ENCODE data around the gene CLEC9A.
"Not testable (repeated sequence)": the region's sequence is repeated elsewhere in the genome, so short reads cannot be mapped to it uniquely, and the experiment has no call there.

The CLEC9A gene

DNA sequence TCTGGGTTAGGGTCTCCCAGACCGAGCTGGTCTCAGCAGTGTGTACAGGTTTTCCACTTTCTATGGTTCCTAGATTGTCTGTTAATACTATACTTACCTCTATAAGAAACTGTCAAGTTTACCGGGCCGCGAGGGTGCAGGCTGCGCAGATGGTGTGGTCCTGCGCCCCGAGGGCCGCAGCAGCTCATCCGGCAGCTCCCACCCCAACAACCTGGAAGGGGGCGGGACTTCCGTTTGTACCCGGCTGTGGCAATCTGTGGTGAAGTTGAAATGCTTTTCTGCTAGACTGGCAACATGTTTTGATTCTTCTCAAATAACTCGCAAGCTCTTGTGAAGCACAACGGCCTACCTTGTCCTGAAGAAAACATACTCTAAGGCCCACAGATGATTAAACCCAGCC lies at the start of gene CLEC9A:
TSS of gene CLEC9A (plus strand) at position 237 of the 400 bp plus-strand sequence. CDS start 22,006 bp downstream, outside the sequence.
- no peak for FAIRE-seq

DNA sequence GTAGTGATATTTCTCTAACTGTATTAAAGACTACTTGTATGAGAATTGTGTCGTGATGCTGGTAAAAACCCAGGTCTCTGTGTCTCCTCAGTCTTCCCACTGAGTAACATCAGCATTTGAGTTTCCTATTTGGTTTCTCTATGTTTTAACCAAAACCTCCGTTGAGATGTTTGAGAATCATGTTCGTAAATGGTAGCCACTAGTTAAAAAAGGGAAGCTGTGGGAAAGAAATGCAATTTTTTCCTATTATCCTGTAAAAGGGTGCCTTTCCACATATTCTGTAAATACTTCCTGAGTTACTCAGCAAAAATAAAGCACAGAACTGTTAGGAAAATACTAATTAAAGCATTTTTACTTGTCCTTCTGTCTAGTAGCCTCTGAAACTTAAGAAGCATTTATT lies 38.6 kb upstream of the CLEC9A start:
- no peak for FAIRE-seq

DNA sequence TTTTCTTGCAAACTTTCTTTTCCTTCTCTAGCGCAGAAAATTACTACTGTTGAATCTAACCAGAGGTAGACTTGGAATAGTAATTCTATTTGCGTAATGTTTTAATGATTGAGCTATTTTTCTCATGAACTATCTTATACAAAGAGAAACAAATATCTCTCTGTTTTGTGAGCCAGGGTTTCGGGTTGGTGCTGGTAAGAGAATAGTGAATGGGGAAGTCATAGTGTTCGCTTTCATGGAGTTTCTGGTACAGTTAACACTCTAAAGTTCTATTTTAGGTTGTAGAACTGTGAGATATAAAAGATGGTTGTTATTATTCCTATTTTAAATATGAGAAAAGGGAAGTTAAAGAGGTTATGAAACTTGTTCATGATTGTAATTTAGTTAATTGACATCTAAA lies 38.2 kb upstream of the CLEC9A start:
- no peak for FAIRE-seq

DNA sequence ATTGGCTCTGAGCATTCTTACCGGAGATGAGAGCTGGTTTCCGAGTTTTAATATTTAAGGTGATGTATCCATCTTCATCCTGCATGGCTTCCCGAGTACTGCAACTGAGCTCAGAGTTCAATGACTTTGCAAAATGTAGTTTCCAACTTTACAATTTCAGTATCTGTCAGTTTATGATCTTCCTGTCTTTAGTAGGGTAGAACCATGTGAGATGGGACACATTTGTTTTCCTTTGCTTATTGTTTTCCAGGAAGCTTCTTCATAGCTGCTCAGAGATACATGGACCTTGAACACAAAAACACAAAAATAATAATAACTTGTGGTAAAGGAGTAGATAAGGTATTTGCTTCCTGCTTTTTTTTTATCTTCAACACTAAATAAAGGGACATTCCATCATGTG lies 31.5 kb upstream of the CLEC9A start, which contains the start of gene CLEC1B:
TSS of gene CLEC1B (minus strand) at position 106 of the 400 bp plus-strand sequence. CDS start at position 85, 21 bp downstream.
- FAIRE-seq = no peak

DNA sequence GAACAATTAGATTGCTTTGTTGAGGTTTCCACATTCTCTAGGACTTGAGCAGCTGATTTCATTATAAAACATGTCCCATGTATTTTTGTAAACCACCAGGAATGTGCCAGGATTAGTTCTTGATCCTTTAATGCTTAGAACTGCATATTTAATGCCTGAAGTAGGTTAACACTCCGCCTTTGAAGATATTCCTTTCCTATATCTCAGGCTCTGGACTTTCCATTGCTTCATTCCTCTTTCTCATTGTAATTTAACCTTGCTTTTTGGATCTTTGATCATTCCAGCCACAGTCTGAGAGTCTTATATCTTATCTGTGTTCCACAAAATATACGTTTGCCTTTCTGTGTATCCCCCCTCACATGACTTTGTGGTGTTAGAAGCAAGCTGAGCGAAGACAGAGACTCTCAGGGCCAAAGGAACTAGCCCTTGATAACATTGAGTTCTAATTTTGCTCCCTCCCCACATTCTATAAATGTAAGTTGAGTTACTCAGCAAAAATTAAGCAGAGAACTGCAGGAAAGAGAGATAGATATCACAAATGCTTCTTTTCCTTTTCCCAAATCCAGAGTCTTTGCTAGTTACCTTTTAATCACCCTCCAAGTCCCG lies 29.2 kb upstream of the CLEC9A start:
- no peak for FAIRE-seq

DNA sequence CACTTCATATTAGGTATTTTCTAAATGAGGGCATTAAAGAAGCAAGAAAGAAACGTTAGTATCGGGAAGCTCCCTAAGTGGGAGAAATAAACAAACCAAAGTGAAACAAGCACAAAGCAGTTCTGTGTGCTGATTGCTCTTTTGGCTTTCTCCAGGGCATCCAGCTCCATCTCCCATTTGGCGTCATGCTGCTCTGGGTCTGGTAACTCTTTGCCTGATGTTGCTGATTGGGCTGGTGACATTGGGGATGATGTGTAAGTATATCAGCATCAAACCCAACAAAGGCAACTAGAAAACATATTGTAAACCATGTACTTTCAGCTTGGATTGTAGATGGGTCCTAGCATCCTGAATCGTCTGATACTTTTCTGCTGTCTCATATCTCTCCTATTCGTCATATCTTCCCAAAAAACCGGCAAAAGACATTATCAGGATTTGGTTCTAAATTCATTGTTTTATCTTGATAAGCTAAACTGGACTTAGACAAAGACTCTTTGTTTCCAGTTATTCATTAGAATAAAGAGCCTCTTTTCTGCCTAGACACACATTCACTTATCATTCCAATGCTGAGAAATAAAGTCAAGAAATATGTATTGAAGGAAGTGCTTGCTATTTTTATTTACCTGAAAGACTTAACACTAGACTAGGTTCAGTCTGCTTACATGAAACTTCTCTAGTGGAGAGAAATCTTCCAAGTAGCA lies 17.7 kb upstream of the CLEC9A start:
- FAIRE-seq = no peak

DNA sequence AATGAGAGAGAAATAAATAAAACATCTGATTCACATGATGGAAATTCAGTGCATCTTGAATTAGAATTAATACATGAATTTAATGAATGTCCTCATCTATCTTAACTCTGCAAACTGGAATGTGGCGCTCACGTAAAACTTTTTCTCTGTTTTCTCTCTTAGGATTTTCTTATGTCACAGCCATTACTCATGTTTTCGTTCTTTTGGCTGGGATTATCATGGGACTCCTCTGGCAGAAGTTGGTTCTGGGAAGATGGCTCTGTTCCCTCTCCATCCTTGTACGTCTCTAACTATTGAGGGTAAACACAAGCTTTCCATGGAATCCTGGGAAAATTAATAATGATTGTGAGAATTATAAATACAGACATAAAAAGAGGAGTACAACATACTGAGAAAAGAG lies 15.0 kb upstream of the CLEC9A start:
- no peak for FAIRE-seq

DNA sequence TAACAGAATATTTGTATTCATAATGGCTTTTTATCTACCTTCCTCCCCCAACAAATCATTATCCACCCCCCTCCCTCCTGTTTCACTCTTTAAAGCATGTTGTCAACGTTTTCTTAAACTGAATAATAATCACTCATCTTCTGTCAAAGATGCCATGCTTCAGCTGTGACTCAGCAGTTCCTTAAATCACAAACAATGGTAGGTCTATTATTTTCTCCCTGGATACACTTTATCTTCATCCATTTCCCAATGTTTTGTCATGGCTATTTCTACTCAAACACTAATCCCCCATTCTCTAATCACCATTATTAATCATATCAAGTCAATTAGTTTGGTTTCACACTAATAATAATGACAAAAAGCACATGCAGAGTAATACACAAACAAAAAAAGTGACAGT lies 13.6 kb upstream of the CLEC9A start:
- FAIRE-seq = no peak

DNA sequence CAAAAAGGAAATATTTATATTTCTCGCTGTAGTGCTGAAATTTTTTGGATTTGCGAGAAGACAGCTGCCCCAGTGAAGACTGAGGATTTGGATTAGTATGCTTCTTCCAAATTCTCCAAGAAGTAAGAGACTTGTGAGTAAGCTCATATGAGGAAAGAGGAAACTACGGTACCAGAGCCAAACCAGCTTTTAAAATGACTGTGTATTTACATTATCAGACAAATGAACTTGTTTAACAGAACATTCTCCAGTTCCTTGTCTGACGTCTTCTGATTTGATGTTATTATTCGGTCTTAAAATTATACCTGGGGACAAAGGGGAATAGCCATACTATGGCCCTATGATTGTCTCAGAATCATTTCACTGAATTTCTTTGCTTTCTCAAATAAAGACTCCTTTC lies 12.1 kb upstream of the CLEC9A start:
- FAIRE-seq = no peak

DNA sequence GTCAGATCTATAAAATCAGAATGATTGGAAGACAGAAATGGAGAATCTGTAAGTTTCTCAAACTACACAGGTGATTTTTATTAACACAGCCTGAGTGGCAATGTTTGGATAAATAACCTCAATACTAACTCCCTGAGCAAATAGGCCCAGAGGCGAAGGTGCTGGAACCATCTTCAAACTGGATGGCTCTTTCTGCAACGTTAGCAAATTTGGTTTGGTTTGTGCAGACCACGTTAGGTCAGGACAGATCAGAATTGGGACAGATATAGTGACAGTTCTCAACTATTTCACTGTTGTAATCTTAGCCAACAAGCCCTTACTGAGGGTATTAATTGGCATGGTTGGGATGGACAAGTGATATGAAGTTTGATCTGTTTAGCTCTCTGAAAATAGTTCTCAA lies 9.1 kb upstream of the CLEC9A start:
- no peak for FAIRE-seq

DNA sequence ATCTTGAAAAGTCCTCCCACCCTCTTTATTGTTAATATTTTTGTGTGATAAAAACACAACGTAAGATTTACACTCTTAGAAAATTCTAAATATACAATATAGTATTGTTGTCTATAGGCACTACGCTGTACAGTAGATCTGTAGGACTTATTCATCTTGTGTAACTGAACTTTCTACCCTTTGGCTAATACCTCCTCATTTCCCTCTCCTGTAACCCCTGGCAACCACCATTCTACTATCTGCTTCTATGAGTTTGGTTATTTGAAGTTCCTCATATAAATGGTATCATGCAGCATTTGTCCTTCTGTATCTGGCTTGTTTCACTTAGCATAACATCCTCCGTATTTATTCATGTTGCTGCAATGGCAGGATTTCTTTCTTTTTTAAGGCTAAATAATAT lies 5.2 kb upstream of the CLEC9A start:
- FAIRE-seq = no peak

DNA sequence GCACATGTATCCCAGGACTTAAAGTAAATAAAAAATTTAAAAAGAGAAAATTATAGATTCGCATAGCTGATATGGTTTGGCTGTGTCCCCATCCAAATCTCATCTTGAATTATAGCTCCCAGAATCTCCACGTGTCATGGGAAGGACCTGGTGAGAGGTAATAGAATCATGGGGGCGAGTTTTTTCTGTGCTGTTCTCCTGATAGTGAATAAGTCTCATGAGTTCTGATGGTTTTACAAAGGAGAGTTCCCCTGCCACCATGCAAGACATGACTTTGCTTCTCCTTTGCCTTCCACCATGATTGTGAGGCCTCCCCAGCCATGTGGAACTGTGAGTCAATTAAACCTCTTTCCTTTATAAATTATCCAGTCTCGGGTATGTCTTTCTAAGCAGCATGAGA lies 3.8 kb upstream of the CLEC9A start:
- FAIRE-seq = not testable (repeated sequence)

DNA sequence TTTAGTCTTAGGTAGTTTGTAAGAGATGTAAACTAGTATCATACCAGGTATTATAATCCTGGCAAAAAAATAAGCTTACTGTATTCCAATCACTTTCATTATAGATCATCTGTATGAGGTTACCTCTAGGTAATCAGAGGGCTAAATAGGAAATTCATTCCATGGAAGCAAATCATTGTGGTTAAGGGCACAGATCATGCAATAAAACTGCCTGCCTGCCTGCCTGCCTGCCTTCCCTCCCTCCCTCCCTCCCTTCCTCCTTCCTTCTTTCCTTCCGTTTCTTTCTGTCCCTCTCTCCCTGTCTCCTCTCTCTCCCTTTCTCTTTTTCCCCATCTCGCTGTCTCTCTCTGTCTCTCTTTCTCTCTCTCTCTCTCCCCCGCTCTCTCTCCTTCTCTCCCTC lies 3.2 kb upstream of the CLEC9A start:
- no peak for FAIRE-seq

DNA sequence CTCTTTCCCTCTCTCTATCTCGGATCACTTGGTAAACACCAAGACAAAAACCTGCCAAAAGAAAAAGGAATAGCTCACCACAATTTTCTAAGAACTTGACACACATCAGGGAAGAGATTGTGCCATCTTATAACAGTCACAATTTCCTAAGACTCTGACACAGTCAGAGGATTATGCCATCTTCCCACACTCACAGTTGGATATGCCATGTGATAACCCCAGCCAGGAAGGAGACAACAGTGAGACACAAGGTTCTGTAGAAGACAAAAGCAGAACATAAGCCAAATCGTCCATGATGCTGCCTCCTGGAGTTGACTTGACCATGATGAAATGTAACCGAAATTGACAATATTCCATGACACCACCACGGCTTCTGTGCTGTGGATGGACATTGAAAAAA lies 2.8 kb upstream of the CLEC9A start:
- no peak for FAIRE-seq

DNA sequence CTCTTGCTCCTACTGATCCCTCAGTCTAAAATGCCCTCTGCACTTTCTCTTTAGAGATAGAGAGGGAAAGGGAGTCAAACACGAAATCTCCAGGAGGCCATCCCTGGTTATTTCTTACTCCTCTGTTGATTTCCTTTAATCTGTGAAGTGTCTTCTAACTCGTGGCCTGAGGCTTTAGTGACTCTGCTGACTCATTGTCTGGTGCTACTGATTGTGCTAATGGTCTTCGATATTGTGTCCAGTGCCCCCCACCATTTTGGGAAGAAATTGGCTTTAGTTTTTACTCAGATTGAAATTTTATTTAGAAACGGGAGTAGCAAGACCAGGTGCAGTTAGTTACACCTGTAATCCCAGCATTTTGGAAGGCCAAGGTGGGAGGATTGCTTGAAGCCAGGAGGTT lies 839 bp downstream of the CLEC9A start:
- no peak for FAIRE-seq

DNA sequence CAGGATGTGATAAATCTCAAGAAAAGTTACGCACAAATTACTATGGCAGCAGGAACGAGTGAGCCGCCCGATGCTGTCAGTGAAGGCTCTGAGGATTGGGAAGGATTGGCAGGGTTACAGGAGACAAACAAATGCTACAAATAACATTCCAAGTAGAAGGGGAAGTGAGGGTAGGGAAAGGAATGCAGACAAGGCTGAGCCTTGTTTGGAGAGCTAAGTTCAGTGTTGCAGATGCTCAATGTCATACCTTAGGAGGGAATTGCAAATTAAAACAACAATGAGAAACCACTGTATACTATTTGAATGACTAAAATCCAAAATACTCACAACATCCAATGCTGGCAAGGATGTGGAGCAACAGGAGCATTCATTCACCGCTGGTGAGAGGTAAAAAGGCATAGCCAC lies 1.3 kb downstream of the CLEC9A start:
- no peak for FAIRE-seq

DNA sequence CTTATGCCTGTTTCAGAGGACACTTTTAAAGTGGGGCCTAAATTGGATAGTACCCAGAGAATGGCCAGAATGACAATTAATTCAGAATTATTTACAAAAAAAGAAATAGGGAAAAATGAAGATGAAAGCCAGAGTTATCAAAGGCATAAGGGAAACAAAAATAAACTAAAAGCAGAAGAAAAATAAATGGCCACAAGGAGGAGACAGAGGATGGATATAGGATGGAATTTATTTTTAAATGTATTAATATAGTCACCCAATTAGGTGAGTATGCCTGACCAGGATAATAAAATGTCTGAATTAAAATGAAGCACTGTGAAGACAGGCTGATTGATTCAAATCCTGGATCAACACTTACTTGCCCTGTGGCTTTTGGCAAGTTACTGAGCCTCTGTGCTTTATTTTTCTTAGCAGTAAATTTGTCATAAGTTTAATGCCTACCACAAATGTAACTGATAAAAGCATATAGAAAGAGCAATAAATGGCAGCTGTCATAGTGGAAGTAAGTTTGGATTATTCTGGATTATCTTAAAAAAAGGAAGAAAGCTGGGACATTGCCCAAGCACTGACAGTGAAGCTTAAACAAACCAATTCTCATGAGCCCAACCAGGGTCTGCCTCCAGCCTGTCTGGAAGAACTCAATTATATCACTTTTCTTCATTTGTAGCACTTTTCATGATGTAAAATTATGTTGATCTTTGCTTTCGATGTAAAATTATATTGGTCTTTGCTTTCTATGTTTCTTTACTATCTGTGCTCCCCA lies 3.5 kb downstream of the CLEC9A start:
- peak; percentile 82 for FAIRE-seq

DNA sequence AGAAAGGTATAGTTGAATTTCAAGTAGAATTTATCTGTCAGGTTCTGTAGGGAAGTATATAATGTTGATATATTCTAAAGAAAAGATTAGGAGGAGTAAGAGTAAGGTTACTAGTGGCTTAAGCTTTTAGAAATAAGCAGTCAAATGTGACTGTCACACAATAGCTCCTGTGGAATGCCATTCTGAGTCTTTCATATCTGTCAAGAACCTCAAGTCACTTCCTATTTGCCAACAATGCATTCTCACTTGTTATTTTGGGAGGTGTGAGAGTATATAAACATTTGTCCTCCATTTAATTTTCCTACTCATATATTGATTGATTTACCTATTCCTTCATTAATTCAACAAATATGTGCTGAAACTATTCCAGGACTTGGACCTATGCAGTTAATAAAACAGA lies 11.7 kb downstream of the CLEC9A start:
- no peak for FAIRE-seq

DNA sequence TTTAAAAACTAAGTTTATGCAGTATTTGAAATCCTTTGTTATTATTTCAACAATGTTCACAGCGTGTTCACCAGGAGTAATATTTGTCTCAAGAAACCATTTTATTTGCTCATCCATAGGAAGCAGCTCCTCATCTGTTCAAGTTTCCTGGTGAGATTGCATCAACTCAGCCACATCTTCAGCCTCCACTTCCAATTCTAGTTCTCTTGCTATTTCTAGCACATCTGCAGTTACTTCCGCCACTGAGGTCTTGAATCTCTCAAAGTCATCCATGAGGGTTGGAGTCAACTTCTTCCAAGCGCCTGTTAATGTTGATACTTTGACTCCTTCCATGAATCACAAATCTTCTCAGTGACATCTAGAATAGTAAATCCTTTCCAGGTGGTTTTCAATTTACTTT lies 18.0 kb downstream of the CLEC9A start:
- no peak for FAIRE-seq

DNA sequence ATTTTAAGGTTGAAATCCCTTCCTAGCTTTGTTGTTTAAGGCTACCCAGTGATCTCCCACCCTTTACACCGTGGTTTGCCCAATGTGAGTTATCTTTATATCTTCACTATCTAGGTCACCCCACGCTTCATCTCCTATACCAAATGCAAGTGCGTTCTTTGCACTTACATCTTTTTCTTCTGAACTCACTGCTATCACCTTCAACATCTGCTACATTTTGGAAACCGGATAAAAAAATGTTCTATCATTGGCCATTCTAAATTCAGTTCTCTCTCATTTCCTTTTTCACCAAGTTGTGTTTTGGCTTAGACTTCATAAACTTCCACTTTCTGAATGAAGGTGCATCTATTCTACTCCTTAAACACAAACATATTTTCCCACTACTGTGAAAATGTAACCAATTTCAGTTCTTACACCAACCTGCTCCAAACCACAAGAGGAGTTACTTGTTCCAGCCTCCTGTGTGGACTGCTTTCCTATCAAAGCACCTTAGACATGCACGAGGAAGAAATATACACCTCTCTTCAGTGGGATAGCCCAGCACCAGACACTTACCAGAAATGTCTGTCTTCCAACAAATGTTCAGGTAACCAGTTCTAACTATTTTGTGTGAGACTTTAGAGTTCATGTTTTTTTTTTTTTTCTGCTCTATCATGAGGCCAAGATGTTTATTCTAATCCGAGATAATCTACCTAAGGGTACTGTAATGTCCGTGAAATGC lies 21.9 kb downstream of the CLEC9A start:
- FAIRE-seq = no peak

DNA sequence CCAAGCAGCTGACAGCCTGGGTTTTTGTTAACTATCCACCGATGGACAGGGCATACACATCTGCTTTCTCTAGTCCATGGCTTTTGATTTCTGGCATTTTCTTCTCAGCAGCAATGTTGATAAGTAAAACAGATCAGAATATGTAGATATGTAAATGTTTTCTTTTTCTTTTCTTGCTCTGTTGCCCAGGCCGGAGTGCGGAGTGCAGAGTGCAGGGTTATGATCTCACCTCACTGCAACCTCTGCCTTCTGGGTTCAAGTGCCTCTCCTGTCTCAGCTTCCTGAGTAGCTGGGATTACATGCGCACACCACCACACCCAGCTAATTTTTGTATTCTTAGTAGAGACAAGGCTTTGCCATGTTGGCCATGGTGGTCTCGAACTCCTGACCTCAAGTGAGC lies 27.9 kb downstream of the CLEC9A start:
- no peak for FAIRE-seq

DNA sequence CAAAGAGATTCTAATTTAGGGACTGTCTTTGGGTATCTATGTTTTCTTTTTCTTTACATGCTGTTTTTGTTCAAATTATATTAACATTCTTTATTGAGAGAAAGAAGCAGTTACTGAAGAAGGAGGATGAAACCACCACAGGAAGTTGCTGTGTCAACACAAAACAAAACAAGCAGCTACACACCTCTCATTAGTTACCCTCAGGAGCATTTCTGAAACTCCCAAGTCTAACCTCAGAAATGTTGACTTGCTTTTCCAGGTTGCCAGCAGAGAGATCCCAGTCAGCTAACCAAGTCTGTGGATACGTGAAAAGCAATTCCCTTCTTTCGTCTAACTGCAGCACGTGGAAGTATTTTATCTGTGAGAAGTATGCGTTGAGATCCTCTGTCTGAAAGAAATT lies 34.8 kb downstream of the CLEC9A start:
- no peak for FAIRE-seq

DNA sequence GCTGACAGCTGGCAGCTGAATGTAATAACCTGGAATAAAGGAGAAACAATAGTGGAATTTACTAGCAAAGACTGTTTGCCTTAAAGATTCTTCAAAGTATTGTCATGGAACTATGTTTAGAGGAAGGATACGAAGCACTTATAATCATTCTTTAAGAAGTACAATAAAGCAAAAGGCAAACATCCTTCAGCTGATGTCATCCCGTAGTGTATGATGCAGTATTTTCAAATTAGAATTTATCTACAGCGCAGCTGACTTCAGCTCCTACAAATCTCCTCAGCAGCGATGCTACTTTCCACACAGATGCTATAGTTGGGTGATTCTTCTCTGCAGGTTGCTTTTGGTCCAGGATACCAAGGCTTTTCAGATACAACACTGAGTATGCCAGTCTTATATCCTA lies 36.8 kb downstream of the CLEC9A start:
- FAIRE-seq = no peak

Measured in TTC549 (cell line).